Amygdala (tissue), 56 donors: ENCODE results near the gene ARID5A.

ENCODE experiments used
- DNase-seq, 56 donors: peaks; one replicate each; lab custom pipeline; 2025; lab: John Stamatoyannopoulos, UW

Gene ARID5A

GRCh38 chr2:96591054-96591453 is 54.5 kb downstream of the ARID5A start:
- DNase-seq: no peak

- DNase-seq: no peak
These were observed 54.9 kb downstream of the ARID5A start for GRCh38 chr2:96591494-96591893.

DNA sequence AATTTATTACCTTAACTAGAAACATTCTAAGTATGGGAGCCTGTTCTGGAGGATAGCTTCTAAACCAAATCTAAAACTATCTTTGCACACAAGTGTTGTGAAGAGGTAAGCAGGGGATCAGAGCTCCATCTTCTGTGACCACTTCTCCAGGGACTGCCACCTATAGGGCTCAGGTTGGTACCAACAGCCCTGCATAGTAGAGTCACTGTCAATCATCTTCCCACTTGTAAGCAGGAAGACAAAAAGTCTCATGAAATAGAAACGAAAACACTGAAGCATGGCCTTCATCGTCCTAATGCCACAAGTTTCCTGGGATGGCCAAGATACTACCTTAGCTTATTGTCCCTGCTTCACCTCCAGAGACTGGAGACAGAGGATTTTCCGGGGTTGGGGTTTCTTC is 57.7 kb downstream of the ARID5A start:
- no peak for DNase-seq

- no peak for DNase-seq
These were observed 58.2 kb downstream of the ARID5A start for GRCh38 chr2:96594691-96595152.

- no peak for DNase-seq
These were observed 60.0 kb downstream of the ARID5A start for GRCh38 chr2:96596596-96596995.

- no peak for DNase-seq
These were observed 63.4 kb downstream of the ARID5A start for GRCh38 chr2:96599941-96600340.

DNA sequence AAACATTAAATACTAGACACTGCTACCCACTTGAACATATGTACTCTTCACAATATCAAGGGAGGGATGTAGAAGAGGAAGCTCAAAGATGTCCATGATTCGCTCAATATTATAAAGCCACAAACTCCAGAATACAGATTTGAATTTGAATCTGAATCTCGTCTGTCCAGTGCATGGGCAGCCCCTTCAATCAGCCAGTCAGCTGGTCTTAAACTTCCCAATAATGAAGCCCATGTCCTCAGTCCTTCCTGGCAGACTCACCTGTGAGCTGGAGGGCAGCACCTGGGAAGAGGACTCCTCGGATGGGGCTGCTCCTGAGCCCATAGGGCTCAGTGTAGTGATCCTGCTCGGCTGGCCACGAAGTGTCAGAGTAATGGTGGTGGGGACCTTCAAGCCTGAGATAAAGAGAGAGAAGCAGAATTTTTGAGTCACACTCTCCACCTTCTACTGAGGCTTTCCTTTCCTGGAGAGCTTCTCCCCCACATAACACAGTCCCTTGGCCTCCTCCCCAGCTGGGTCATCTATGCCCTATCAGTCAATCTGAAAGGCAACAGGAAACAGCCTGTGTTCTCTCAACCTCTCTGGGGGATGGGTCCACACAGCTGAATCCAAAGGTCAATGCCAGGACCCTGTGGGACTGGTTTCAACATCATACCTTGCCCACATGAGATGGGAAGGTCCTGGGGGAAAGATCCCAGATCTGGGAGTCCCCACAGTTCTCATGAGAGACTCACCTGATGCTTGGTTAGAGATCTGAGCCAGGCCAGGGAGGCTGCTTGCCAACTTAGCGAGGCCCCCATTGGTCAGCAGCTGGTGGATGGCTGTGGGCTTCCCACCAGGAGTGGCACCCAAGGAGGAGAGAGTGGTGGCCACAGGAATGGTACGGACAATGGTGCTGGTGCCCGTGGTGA is 65.1 kb downstream of the ARID5A start:
- no peak for DNase-seq
